ENCODE results near the gene TMTC1.
"Not testable (repeated sequence)": the region's sequence is repeated elsewhere in the genome, so short reads cannot be mapped to it uniquely, and the experiment has no call there.

Gene TMTC1

DNA sequence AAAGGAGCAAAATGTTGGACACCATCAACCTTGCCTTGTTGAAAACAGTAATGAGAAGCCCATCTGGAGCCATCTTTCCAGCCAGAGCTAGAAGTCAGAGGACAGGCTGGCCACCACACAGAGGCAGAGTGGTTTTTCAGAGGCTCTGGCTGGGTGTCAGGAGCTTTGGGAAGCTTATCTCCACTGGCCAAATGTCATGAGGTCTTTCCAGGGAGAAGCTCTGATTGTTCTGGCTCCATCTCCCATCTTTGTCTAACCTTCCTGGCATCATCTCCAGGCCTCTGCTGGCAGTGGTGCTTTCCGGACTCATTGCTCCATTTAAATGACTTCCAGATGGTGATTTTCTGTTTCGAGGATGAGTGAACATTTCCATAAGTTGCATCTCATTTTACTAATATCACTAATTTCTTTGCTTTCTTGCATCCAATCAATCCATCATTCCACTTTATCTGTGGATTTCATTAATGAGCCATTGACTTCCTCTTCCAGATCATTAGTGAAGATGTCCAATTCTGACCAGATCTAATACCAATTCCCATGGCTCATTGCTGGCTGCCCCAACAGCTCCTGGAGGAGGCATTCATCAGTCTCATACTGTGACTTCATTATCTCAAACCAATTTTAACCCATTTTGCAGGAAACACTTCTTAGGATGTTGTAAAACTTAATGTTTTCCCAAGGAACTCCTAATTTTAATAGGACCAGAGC lies 35.3 kb upstream of the TMTC1 start:
- no peak for ATAC-seq
- TF ChIP-seq ZC3H10 (CRISPR knock-in tag; IDR thresholded peaks at IDR 0.05) (no peak), ZNF565 (CRISPR knock-in tag; conservative IDR thresholded peaks at IDR 0.05; ENCODE audit: low read depth) (no peak), SNAI2 (CRISPR knock-in tag; IDR thresholded peaks at IDR 0.05) (no peak), TOX (CRISPR knock-in tag; IDR thresholded peaks at IDR 0.05; ENCODE audit: borderline replicate concordance) (no peak), ZNF70 (CRISPR knock-in tag; IDR thresholded peaks at IDR 0.05) (no peak), CSDC2 (CRISPR knock-in tag; IDR thresholded peaks at IDR 0.05) (no peak), PPARA (CRISPR knock-in tag; IDR thresholded peaks at IDR 0.05; ENCODE audit: borderline replicate concordance) (no peak), BACH2 (CRISPR knock-in tag; IDR thresholded peaks at IDR 0.05; ENCODE audit: borderline replicate concordance) (no peak), ZFP30 (CRISPR knock-in tag; IDR thresholded peaks at IDR 0.05) (no peak), ARNTL (CRISPR knock-in tag; IDR thresholded peaks at IDR 0.05; ENCODE audit: borderline replicate concordance, low read depth) (no peak), ISL1 (CRISPR knock-in tag; IDR thresholded peaks at IDR 0.05) (no peak), ZNF8 (CRISPR knock-in tag; IDR thresholded peaks at IDR 0.05) (no peak), OSR1 (CRISPR knock-in tag; IDR thresholded peaks at IDR 0.05) (no peak), RARB (CRISPR knock-in tag; IDR thresholded peaks at IDR 0.05) (no peak), ESRRG (CRISPR knock-in tag; IDR thresholded peaks at IDR 0.05) (no peak), TCF4 (CRISPR knock-in tag; IDR thresholded peaks at IDR 0.05; ENCODE audit: borderline replicate concordance) (no peak)
- TF ChIP-seq, protein P1, sequence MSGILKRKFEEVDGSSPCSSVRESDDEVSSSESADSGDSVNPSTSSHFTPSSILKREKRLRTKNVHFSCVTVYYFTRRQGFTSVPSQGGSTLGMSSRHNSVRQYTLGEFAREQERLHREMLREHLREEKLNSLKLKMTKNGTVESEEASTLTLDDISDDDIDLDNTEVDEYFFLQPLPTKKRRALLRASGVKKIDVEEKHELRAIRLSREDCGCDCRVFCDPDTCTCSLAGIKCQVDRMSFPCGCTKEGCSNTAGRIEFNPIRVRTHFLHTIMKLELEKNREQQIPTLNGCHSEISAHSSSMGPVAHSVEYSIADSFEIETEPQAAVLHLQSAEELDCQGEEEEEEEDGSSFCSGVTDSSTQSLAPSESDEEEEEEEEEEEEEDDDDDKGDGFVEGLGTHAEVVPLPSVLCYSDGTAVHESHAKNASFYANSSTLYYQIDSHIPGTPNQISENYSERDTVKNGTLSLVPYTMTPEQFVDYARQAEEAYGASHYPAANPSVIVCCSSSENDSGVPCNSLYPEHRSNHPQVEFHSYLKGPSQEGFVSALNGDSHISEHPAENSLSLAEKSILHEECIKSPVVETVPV (CRISPR knock-in tag; IDR thresholded peaks at IDR 0.05): no peak
- TF ChIP-seq, protein P2, sequence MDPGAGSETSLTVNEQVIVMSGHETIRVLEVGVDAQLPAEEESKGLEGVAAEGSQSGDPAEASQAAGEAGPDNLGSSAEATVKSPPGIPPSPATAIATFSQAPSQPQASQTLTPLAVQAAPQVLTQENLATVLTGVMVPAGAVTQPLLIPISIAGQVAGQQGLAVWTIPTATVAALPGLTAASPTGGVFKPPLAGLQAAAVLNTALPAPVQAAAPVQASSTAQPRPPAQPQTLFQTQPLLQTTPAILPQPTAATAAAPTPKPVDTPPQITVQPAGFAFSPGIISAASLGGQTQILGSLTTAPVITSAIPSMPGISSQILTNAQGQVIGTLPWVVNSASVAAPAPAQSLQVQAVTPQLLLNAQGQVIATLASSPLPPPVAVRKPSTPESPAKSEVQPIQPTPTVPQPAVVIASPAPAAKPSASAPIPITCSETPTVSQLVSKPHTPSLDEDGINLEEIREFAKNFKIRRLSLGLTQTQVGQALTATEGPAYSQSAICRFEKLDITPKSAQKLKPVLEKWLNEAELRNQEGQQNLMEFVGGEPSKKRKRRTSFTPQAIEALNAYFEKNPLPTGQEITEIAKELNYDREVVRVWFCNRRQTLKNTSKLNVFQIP (CRISPR knock-in tag; IDR thresholded peaks at IDR 0.05; ENCODE audit: borderline replicate concordance, low read depth): no peak
- TF ChIP-seq, protein P3, sequence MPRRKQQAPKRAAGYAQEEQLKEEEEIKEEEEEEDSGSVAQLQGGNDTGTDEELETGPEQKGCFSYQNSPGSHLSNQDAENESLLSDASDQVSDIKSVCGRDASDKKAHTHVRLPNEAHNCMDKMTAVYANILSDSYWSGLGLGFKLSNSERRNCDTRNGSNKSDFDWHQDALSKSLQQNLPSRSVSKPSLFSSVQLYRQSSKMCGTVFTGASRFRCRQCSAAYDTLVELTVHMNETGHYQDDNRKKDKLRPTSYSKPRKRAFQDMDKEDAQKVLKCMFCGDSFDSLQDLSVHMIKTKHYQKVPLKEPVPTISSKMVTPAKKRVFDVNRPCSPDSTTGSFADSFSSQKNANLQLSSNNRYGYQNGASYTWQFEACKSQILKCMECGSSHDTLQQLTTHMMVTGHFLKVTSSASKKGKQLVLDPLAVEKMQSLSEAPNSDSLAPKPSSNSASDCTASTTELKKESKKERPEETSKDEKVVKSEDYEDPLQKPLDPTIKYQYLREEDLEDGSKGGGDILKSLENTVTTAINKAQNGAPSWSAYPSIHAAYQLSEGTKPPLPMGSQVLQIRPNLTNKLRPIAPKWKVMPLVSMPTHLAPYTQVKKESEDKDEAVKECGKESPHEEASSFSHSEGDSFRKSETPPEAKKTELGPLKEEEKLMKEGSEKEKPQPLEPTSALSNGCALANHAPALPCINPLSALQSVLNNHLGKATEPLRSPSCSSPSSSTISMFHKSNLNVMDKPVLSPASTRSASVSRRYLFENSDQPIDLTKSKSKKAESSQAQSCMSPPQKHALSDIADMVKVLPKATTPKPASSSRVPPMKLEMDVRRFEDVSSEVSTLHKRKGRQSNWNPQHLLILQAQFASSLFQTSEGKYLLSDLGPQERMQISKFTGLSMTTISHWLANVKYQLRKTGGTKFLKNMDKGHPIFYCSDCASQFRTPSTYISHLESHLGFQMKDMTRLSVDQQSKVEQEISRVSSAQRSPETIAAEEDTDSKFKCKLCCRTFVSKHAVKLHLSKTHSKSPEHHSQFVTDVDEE (CRISPR knock-in tag; IDR thresholded peaks at IDR 0.05): no peak

DNA sequence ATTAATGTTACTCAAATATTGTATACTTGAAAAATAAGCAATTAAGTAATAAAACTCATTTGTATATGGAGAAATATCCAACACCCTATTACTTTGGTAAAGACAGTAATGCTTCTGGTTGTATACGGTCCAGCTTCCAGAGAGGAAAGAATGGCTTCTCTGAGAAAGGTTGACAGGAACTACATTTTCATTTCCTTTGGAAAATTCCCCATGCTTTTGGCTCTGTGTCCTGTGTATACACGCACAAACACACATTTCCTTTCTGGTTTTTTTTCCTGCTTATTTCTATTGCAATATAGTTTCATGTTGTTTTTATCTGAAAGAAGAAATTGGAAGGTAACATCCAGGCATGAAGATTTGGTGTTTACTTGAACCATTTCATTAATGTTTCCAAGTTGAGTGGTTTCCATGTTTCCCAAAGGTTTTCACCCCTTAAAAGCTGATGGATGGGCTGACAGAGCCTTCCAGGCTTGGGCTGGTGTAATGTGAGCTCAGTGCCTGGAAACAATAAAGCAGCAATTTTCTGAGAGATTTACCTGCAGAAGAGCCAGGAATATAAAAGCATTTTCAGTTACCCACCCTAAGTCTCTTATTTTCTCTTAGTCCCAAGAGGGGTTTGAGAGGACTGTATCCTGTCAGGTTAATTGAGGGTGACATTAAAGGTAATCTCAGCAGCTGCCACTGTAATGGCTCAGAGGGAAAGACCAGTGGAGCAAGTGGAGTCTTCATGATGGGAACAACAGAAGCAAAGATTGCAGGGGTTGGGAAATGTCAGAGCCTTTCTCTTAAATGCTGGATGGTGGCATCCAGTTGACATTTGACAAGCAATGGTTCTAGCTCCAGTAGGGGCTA lies 33.4 kb upstream of the TMTC1 start:
- TF ChIP-seq OSR1 (CRISPR knock-in tag; IDR thresholded peaks at IDR 0.05) (no peak), TCF4 (CRISPR knock-in tag; IDR thresholded peaks at IDR 0.05; ENCODE audit: borderline replicate concordance) (no peak), BACH2 (CRISPR knock-in tag; IDR thresholded peaks at IDR 0.05; ENCODE audit: borderline replicate concordance) (no peak)
- TF ChIP-seq, protein P4, sequence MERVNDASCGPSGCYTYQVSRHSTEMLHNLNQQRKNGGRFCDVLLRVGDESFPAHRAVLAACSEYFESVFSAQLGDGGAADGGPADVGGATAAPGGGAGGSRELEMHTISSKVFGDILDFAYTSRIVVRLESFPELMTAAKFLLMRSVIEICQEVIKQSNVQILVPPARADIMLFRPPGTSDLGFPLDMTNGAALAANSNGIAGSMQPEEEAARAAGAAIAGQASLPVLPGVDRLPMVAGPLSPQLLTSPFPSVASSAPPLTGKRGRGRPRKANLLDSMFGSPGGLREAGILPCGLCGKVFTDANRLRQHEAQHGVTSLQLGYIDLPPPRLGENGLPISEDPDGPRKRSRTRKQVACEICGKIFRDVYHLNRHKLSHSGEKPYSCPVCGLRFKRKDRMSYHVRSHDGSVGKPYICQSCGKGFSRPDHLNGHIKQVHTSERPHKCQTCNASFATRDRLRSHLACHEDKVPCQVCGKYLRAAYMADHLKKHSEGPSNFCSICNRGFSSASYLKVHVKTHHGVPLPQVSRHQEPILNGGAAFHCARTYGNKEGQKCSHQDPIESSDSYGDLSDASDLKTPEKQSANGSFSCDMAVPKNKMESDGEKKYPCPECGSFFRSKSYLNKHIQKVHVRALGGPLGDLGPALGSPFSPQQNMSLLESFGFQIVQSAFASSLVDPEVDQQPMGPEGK (CRISPR knock-in tag; IDR thresholded peaks at IDR 0.05; ENCODE audit: borderline replicate concordance): no peak
- no peak for ATAC-seq

DNA sequence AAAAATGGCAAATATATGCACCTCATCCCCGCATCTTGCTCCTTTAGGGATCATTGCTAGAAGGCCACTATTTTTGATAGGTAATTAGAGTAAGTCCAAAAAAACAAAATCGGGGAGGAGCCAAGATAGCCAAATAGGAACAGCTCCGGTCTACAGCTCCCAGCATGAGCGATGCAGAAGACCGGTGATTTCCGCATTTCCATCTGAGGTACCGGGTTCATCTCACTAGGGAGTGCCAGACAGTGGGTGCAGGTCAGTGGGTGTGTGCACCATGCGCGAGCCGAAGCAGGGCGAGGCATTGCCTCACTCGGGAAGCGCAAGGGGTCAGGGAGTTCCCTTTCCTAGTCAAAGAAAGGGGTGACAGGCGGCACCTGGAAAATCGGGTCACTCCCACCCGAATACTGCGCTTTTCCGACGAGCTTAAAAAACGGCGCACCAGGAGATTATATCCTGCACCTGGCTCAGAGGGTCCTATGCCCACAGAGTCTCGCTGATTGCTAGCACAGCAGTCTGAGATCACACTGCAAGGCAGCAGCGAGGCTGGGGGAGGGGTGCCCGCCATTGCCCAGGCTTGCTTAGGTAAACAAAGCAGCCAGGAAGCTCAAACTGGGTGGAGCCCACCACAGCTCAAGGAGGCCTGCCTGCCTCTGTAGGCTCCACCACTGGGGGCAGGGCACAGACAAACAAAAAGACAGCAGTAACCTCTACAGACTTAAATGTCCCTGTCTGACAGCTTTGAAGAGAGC lies 26.0 kb upstream of the TMTC1 start:
- ATAC-seq: not testable (repeated sequence)
